Neuronal stem cell (in vitro differentiated cells): ENCODE results near the gene SYCE3.

Experiments used
- DNase-seq: peaks from one replicate; pipeline ENCODE4 v3.0.0-alpha.2; 2013; ENCODE audit warnings: low spot score
- H2AFZ ChIP-seq: one replicate; pipeline ENCODE4 v1.6.1; 2013; ENCODE audit warnings: mild to moderate bottlenecking, low read length, inconsistent platforms
- H2AK5ac ChIP-seq: 2 replicates; pipeline ENCODE4 v1.6.1; 2013; ENCODE audit warnings: low read depth, mild to moderate bottlenecking, inconsistent platforms, low read length, moderate library complexity, mixed read lengths
- H2BK120ac ChIP-seq: 2 replicates; pipeline ENCODE4 v1.6.1; 2013; ENCODE audit warnings: low read depth, mild to moderate bottlenecking, inconsistent platforms, low read length, moderate library complexity, mixed read lengths
- H2BK12ac ChIP-seq: one replicate; pipeline ENCODE4 v1.6.1; 2013; ENCODE audit warnings: low read length, inconsistent platforms
- H2BK15ac ChIP-seq: 2 replicates; pipeline ENCODE4 v1.6.1; 2013; ENCODE audit warnings: mild to moderate bottlenecking, low read length, inconsistent platforms, mixed read lengths
- H2BK5ac ChIP-seq: one replicate; pipeline ENCODE4 v1.6.1; 2013; ENCODE audit warnings: inconsistent platforms, mild to moderate bottlenecking, low read length, moderate library complexity
- H3K14ac ChIP-seq: one replicate; pipeline ENCODE4 v1.6.1; 2013; ENCODE audit warnings: low read length, inconsistent platforms
- H3K18ac ChIP-seq: 2 replicates; pipeline ENCODE4 v1.6.1; 2013; ENCODE audit warnings: low read length, inconsistent platforms
- H3K23ac ChIP-seq: 2 replicates; pipeline ENCODE4 v1.6.1; 2013; ENCODE audit warnings: low read depth, mild to moderate bottlenecking, mixed read lengths, low read length, inconsistent platforms; ENCODE audit not compliant: poor library complexity
- H3K27ac ChIP-seq: replicated peaks from 3 replicates; pipeline ENCODE4 v1.5.1; 2013; ENCODE audit warnings: low read length, inconsistent platforms
- H3K27me3 ChIP-seq, 3 experiments: 2 replicates each; pipeline ENCODE4 v1.6.1; 2013; ENCODE audit warnings: low read length in 3 of 3, mild to moderate bottlenecking in 2 of 3, inconsistent platforms in 1 of 3, low read depth in 1 of 3, mixed read lengths in 1 of 3, moderate library complexity in 1 of 3; ENCODE audit not compliant: control insufficient read depth in 3 of 3, insufficient read depth in 3 of 3
- H3K36me3 ChIP-seq, 2 donors: replicated peaks in 1 of 2; 2 replicates each; pipeline ENCODE4 v1.6.1; 2013; ENCODE audit warnings: low read length in 2 of 2; ENCODE audit not compliant: control insufficient read depth in 2 of 2, insufficient read depth in 2 of 2
- H3K4ac ChIP-seq: 2 replicates; pipeline ENCODE4 v1.6.1; 2013; ENCODE audit warnings: inconsistent platforms, mild to moderate bottlenecking, low read length, moderate library complexity
- H3K4me1 ChIP-seq, 2 donors: 1 replicate in 1 of 2; 2 replicates in 1 of 2; pipeline ENCODE4 v1.6.1; 2013; ENCODE audit warnings: low read length in 2 of 2, low read depth in 1 of 2; ENCODE audit not compliant: control insufficient read depth in 2 of 2, insufficient read depth in 1 of 2
- H3K4me2 ChIP-seq: one replicate; pipeline ENCODE4 v1.6.1; 2013; ENCODE audit warnings: mild to moderate bottlenecking, low read length, inconsistent platforms; ENCODE audit not compliant: insufficient read depth, poor library complexity, severe bottlenecking
- H3K4me3 ChIP-seq, 2 donors: 2 replicates each; pipeline ENCODE4 v1.5.1; 2013; ENCODE audit warnings: low read length in 2 of 2, mild to moderate bottlenecking in 2 of 2, inconsistent platforms in 1 of 2, moderate library complexity in 1 of 2
- H3K79me1 ChIP-seq: one replicate; pipeline ENCODE4 v1.6.1; 2013; ENCODE audit warnings: low read depth, mild to moderate bottlenecking, inconsistent platforms, low read length, moderate library complexity
- H3K9ac ChIP-seq: one replicate; pipeline ENCODE4 v1.6.1; 2013; ENCODE audit warnings: mild to moderate bottlenecking, low read depth, low read length, inconsistent platforms; ENCODE audit not compliant: poor library complexity
- H3K9me3 ChIP-seq, 2 donors: replicated peaks in 1 of 2; 2 replicates each; pipeline versions ENCODE3 to v1.6.1; 2013; ENCODE audit warnings: low read length in 2 of 2, mild to moderate bottlenecking in 2 of 2, inconsistent platforms in 1 of 2, low read depth in 1 of 2, mixed read lengths in 1 of 2, moderate library complexity in 1 of 2; ENCODE audit not compliant: control insufficient read depth in 2 of 2, insufficient read depth in 1 of 2
- H4K8ac ChIP-seq: one replicate; pipeline ENCODE4 v1.6.1; 2013; ENCODE audit warnings: low read depth, mild to moderate bottlenecking, inconsistent platforms, low read length, moderate library complexity
- H4K91ac ChIP-seq: one replicate; pipeline ENCODE4 v1.6.1; 2013; ENCODE audit warnings: low read length, low read depth, mild to moderate bottlenecking, inconsistent platforms; ENCODE audit not compliant: poor library complexity
- WGBS, 2 donors: extraction: QIAGEN DNeasy Blood & Tissue Kit; methylation state at CpG; one replicate each; pipeline ENCODE4 v1.1.7; 2013; ENCODE audit warnings: missing lambda C conversion rate in 2 of 2, mixed read lengths in 1 of 2; ENCODE audit not compliant: insufficient read length in 2 of 2, insufficient replicate concordance in 1 of 2; ENCODE audit errors: extremely low coverage in 2 of 2; 5-methylcytosine and 5-hydroxymethylcytosine counted together

SYCE3 gene

DNA sequence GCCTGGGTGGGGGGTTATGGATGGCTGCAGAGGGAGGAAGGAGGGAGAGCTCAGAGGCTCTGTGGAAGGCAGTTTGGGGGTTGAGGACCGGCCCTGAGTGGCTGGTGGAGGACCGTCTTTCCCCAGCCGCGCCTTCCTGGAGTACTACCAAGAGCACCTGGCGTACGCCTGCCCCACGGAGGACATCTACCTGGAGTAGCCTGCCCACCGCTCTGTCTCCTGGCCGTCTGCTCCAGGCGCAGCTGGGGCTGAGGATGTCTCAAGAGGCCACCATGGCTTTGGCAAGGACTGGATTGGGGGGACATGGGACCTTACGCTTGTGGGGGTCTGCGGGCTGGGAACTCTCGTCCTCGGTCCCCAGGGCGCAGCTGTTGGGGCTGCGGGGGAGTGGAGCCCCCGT lies 47.9 kb upstream of the SYCE3 start:
- Histone ChIP-seq H2BK120ac (no peak overlapping the region), H2AK5ac (peak overlapping the region; percentile 84), H4K8ac (no peak overlapping the region), H3K23ac (no peak overlapping the region), H3K4me1 (peaks cover 0 to 3% of the 10 kb centered on the region in 2 donors), H3K9me3 (no peaks in the 10 kb centered on the region), H3K79me1 (no peaks in the 10 kb centered on the region), H3K27me3 (peaks cover 0 to 5% (median 0%) of the 10 kb centered on the region in 3 experiments), H3K4me3 (no peak overlapping the region), H4K91ac (no peak overlapping the region), H3K9ac (no peak overlapping the region), H3K18ac (no peak overlapping the region), H2BK15ac (no peak overlapping the region), H3K27ac (no peak overlapping the region), H3K14ac (no peak overlapping the region), H3K4ac (no peak overlapping the region), H3K4me2 (no peak overlapping the region), H3K36me3 (peaks cover 0 to 23% of the 10 kb centered on the region in 2 donors), H2AFZ (no peak overlapping the region), H2BK5ac (peak overlapping the region; percentile 1), H2BK12ac (no peak overlapping the region)
- DNase-seq: no peak
- WGBS, 2 donors: no CpG with 5 or more reads among the region's 17 CpGs

DNA sequence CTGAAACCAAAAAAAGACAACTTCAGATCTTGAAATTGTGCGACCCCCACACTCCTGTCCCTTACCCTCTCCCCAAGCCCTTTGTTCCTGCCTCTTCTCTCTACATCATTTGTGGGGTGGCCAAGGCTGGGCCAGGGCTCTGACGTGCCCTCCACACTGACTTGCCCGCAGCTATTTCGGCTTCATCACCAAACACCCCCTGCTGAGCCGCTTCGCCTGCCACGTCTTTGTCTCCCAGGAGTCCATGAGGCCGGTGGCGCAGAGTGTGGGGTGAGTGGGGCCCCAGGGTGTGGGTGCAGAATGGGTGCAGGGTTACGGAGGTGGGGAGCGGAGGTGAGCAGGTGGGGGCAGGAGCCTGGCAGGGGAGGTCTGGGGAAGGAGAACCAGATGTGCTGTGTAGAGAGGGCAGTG lies 47.3 kb upstream of the SYCE3 start:
- Histone ChIP-seq H3K36me3 (peaks cover 0 to 28% of the 10 kb centered on the region in 2 donors), H3K4me2 (no peak overlapping the region), H3K79me1 (no peaks in the 10 kb centered on the region), H3K27me3 (peaks cover 0 to 5% (median 0%) of the 10 kb centered on the region in 3 experiments), H2AFZ (no peak overlapping the region), H3K23ac (peak overlapping the region; percentile 68), H3K18ac (no peak overlapping the region), H3K4ac (no peak overlapping the region), H3K27ac (no peak overlapping the region), H2BK5ac (peak overlapping the region; percentile 66), H4K91ac (no peak overlapping the region), H3K9ac (peak overlapping the region; percentile 60), H2BK120ac (no peak overlapping the region), H2AK5ac (peak overlapping the region; percentile 26), H3K4me3 (no peak overlapping the region), H3K14ac (no peak overlapping the region), H2BK15ac (no peak overlapping the region), H3K9me3 (no peaks in the 10 kb centered on the region), H4K8ac (no peak overlapping the region), H3K4me1 (peaks cover 0 to 3% of the 10 kb centered on the region in 2 donors), H2BK12ac (no peak overlapping the region)
- DNase-seq: no peak
- WGBS, 2 donors: no CpG with 5 or more reads among the region's 11 CpGs

DNA sequence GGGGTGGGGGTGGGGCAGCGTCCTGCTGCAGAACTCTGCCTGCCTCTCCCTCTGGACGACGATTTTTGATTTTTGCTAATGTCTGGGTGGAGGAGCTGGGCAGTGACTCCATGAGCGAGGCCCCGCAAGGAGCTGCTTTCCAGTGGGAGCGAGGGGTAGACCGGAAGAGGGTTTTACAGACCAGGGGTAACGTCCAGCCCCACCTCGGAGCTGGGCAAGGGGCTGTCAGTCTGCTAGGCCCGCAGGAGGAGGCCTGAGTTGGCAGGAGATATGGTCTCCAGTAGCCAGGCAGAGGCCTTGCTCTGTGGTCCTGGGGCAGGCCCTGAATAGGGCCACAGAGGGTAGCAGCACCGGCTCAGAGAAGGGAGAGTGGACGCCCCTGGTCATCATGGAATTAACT lies 46.9 kb upstream of the SYCE3 start:
- no peak for DNase-seq
- H4K8ac ChIP-seq: no peak overlapping the region
- H3K4me2 ChIP-seq: no peak overlapping the region
- no peaks in the 10 kb centered on the region for H3K79me1 ChIP-seq
- H2AK5ac ChIP-seq: no peak overlapping the region
- no peak overlapping the region for H3K9ac ChIP-seq
- no peak overlapping the region for H3K18ac ChIP-seq
- H3K27me3 ChIP-seq: peaks cover 0 to 5% (median 0%) of the 10 kb centered on the region in 3 experiments
- H3K23ac ChIP-seq: no peak overlapping the region
- H2BK120ac ChIP-seq: no peak overlapping the region
- H3K9me3 ChIP-seq: no peaks in the 10 kb centered on the region
- H3K4ac ChIP-seq: no peak overlapping the region
- H2BK12ac ChIP-seq: no peak overlapping the region
- H3K4me3 ChIP-seq: no peak overlapping the region
- H2BK5ac ChIP-seq: peak overlapping the region; percentile 66
- H3K4me1 ChIP-seq: peaks cover 0 to 3% of the 10 kb centered on the region in 2 donors
- peaks cover 0 to 33% of the 10 kb centered on the region in 2 donors for H3K36me3 ChIP-seq
- peak overlapping the region; percentile 85 for H4K91ac ChIP-seq
- no peak overlapping the region for H2BK15ac ChIP-seq
- no CpG with 5 or more reads among the region's 12 CpGs for WGBS, 2 donors
- no peak overlapping the region for H3K14ac ChIP-seq
- no peak overlapping the region for H2AFZ ChIP-seq
- no peak overlapping the region for H3K27ac ChIP-seq

- Histone ChIP-seq H3K4me3 (no peak overlapping the region), H3K27ac (no peak overlapping the region), H3K9me3 (no peaks in the 10 kb centered on the region), H3K79me1 (no peaks in the 10 kb centered on the region), H3K18ac (peak overlapping the region; percentile 6), H2BK5ac (no peak overlapping the region), H3K4me2 (no peak overlapping the region), H3K36me3 (peaks cover 0 to 34% of the 10 kb centered on the region in 2 donors), H3K4me1 (peaks cover 0 to 3% of the 10 kb centered on the region in 2 donors), H3K14ac (peak overlapping the region; percentile 21), H3K23ac (no peak overlapping the region), H2BK120ac (no peak overlapping the region), H3K9ac (peak overlapping the region; percentile 70), H2BK15ac (no peak overlapping the region), H4K8ac (no peak overlapping the region), H2AK5ac (no peak overlapping the region), H2BK12ac (no peak overlapping the region), H4K91ac (no peak overlapping the region), H3K27me3 (peaks cover 0 to 5% (median 0%) of the 10 kb centered on the region in 3 experiments), H2AFZ (no peak overlapping the region), H3K4ac (no peak overlapping the region)
- no CpG with 5 or more reads among the region's 10 CpGs for WGBS, 2 donors
- DNase-seq: no peak
These were observed 46.3 kb upstream of the SYCE3 start for GRCh38 chr22:50608996-50609395.
